DMS 273 treated with DMSO at 0.1 percent for 48 hours (cell line): Measurements from ENCODE around the gene PRR19.
"Not testable (repeated sequence)": the region's sequence is repeated elsewhere in the genome, so short reads cannot be mapped to it uniquely, and the experiment has no call there.

ENCODE experiments used
- DNase-seq: peaks from one replicate; lab custom pipeline; 2025; lab: John Stamatoyannopoulos, UW

PRR19 gene, protein sequence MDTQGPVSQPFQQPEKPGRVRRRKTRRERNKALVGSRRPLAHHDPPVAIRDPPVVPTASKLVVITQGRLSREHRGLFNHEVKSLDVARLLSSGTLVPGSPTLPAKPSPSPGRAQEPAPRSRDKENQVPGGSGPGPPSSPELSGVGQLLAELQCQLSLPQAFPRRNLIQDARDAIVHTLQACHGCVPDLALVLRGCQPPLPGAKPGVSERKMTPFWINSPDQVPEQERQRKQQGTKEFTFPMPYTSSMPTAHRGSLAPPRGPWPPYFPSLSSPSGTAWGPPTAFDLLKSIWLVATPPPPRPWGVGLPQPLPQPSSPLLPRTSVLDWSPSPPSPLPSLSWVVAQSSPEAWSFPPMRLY

DNA sequence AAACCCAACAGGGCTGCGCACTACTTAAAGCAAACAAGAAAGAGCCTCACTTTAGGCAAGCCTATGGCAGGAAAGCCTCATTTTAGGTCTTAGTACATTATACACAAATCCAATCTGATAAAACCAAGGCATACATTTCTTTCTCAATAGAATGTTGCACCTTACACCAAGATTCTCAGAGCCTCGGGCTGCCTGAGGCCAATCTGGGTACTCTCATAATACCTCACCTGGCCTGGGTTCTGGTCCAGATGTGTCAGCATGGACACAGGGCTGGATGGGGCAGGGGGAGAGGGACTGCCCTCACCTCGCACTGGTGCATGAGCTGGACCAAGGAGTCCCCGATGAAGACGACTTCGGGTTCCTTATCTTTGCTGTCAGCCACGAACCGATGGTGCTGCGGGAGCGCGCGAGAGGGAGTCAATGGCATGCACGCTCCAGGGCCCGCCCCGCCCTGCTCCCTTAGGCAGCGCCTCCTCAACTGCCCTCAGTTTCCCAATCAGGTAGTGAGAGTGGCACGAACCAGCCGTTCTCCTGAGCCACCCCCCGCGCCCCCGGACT, at the start of gene PRR19:
PRR19 (plus strand) TSS at position 487 of the 558 bp plus-strand sequence. CDS start 7,453 bp downstream, outside the sequence.
- DNase-seq, result no peak

DNA sequence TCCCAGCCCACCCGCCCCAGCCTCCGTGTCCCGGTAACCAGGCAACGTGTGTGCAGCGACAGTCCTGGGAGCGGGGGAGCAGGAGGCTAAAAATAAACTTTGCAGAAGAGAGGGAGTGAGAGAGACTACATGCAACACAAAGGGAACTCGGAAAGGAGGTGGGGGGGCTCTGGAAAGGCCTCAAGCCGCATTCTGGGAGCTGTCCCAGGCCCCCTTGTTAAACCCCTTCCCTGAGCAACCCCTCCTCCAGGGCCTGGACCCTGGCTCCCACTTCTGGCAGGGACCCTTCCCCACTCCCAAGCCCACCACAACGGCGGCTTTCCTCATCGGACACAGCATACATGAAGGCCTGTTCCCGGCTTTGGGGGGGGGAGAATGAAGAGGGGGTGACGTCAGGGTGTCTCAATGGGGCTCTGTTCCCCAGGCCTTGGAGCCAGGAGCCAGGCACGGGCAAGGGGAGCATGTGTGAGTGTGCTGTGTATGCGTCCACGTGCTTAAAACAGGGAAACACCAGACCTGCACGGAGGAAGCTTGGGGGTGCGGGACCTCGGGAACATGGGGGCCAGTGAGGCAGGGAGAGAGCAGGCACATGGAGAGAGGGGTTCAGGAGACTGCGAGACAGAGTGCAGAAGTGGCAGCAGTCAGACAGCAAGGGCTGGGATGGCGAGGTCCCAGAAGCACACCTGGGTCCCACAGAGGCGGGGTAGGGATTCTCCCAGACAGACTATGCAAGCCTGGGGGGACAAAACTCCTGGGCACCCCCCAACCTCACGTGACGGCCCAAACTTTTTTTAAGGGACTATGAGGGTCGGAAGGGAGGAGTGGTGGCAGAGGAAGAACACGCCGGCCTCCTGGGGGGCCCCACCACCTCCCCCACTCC, 49.3 kb upstream of the PRR19 start:
- DNase-seq, result no peak

DNA sequence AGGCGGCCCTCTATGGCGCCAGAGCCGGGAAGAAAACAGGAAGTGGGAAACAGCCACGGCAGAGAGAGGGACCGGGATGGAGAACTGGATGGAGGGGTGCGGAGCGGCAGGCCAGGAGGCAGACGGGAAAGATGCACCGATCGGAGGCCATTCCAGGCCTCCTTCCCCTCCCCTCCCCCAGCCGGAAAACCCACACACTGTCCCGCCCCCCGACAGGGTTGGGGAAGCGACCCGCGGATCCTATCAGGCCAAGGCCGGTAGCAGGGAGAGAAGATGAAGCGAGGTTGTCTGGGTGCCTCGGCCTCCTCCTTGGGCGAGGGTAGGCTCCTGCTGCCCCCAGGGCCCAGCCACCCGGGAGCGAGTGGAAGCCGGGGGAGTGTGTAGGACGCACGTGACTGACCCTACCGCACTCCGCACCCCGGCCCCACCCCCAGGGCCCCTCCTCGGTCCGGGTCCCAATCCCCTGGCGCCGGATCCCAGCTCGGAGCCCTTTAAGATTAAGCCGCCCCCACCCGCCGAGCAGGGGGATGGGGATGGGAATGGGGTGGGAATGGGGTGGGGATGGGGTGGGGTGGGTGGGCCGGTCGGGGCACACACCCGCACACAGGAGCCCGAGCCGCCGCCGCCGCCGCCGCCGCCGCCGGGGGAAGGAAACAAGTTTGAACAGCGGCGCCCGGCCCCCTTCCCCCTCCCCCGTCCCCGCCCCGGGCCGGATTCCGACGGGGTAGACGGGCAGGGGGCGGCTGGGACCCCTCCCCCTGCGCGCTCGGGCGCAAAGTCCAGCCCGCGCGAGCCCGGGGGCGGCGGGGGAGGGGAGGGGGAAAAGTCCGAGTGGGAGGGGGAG, 48.5 kb upstream of the PRR19 start:
- DNase-seq, result no peak

DNA sequence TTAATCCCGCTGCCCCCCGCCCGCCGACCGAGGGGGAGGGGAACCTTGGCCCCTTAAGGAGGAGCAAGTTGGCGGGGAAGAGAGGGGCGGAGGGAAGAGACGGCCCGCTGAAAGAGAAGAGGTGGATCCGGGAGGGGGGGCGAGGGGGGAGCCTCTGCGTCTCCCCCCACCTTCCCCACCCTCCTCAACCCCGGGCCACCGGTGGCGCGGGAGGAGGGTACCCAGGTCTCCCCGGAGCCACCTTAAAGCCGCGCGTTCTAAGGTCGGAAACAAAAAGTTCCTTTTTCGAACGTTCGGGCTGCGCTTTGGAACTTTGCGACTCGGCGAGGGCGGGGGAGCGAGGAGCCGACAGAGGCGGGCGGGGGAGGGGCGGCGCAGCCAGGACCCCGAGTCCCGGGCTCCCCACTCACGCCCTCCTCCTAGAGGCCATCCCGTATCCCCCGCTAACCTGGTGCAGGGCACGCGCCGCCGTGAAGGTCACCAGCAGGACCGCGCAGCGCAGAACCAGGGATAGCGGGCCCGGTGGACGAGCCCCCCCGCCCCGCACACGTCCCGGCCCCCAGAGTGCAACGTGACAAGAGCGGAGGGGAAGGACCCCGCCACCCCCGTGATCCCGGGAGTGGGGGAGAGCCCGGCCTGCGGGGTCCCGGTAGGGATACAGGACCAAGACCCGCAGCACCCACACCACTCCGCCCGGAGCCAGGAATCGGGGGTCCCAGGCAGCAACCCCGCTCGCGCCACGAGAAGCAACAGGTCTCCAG, 47.7 kb upstream of the PRR19 start:
- DNase-seq, result no peak

DNA sequence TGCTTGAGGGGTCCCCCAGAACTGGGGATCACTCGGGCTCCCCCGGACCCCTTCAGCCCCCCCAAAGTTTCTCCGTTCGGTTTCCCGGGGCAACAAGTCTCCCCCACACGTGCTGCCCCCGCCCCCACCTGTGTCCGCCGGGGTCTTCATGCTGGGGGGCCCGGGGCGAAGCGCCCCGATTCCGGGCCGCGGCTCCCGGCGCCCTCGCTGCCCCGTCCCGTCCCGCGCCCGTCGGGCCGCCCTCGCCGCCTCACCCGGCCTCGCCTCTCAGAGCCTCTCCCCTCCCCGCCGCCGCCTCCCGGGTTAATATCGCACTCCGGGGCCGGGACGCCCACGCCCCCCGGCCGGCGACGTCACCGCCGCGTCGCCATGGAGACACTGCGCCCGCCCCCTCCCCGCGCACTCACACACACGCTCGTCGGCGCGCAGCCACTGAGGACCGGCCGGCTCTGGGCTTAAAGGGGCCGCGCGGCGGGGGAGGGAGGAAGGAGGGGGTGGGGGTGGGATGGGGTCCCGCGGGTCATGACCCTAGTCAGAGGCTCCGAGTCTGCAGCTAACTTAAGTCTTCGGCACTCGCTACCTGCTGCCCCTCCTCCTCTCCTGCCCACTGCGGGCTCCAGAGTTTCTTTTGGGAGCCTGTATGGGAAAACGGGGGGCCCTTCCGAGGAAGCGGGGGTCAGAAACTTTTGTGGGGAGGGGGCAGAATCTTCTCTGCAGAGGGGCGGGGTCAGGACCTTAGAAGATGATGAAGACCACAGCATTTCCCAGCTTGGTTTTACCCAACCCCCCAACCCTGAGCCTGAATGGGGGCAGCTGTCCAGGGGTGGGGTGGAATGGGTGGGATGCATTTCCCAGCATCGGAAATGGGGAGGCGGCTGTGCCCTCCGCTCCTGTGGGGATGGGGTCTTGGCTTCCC, 46.8 kb upstream of the PRR19 start, which contains the start of gene ERF:
ERF (minus strand) TSS at position 279 of the 916 bp plus-strand sequence; CDS start at position 150, 129 bp downstream.
- peak; percentile 62 for DNase-seq

DNA sequence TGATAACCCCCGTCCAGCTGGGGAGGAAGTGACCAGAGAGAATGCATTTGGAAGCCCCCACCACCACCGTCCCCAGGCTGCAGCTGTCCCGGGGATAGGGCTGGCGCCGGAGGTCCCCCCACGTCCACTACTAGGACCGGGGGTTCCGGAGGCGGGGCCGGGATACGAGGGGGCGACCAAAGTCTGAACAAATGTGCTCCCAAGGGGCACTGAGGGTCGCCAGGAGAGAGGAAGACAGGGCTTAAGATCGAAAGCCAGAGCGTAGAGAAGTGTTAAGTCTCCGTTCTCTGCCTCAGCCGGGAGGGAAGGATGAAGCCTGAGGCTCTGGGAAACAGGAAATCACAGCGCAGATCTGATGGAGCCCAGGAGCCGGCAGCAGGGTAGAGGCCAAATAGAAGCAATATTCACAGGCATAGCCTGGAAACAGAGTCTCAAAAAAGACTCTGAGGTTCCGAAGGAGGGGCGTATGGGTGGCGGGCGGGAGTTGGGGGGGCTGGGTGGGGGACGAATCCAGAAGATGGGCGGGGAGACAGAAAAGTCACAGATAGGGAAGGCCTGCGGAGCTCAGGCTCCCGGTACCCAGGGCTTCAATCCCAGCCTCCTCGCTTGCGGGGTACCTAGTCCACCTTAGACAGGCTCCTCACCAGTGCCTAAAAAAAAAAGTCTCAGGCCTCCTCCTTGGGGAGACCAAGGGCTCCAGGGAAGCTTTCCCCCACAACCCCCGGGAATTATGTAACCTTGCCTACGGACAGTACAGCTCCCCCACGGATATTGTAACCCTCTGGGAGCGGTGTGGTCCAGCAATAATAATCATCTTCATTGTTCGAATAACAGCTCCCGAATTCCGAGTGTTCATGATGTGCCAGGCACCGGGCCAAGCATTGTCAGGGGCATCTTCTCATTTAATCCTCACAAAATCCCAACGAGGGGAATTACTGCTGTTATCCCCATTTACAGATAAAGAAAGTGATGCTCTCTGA, 45.9 kb upstream of the PRR19 start:
- no peak for DNase-seq

DNA sequence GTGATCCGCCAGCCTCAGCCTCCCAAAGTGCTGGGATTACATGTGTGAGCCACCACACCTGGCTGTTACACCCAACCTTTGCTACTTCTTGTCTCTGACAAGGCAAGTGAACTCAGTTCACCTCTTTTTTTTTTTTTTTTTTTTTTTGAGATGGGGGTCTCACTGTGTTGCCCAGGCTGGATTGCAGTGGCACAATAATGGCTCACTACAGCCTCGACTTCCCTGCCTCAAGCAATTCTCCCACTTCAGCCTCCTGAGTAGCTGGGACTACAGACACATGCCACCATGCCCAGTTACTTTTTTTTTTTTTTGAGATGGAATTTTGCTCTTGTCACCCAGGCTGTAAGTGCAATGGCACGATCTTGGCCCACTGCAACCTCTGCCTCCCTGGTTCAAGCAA, 44.1 kb upstream of the PRR19 start:
- not testable (repeated sequence) for DNase-seq

DNA sequence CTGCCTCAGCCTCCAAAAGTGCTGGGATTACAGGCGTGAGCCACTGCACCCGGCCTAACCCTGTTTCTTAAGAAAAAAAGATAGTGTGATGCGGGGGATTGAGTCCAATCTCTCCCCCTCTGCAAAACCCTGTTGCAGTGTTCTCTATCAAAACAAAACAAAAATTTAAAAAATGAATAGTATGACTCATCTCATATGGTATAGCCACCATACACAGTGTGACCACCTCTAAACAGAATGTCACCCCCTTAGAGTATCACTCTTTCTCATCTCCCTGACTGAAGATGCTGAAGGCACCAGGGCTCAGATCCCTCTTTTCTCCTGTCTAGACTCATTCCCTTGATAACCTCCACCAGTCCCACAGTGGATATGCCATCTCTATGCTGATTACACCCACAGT, 40.2 kb upstream of the PRR19 start:
- DNase-seq, result no peak

DNA sequence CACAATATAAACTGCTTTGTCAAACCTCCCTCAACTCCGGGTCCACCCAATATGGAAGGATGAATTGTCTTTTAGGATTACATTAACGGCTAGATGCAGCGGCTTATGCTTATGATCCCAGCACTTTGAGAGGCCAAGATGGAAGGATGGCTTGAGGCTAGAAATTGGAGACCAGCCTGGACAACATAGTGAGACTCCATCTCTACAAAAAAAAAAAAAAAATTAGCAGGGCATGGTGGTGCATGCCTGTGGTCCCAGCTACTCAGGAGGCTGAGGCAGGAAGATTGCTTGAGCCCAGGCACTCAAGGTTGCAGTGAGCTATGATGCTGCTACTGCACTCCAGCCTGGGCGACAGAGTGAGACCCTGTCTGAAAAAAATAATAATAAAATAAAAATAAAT, 35.8 kb upstream of the PRR19 start:
- DNase-seq, result not testable (repeated sequence)

DNA sequence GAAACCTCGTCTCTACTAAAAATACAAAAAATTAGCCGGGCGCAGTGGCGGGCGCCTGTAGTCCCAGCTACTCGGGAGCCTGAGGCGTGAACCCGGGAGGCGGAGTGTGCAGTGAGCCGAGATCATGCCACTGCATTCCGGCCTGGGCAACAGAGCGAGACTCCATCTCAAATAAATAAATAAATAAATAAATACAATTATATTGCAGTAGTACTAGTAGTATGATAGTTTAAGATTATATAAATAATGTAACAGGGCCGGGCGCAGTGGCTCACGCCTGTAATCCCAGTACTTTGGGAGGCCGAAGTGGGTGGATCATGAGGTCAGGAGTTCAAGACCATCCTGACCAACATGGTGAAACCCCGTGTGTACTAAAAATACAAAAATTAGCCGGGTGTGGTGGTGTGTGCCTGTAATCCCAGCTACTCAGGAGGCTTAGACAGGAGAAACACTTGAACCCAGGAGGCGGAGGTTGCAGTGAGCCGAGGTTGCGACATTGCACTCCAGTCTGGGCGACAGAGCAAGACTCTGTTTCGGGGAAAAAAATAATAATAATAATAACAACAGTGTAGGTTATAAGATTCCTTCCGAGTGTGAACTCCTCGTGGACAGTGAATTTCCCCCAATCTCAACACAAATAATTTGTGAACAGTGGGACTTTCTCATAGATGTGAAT, 34.9 kb upstream of the PRR19 start:
- DNase-seq, result not testable (repeated sequence)

DNA sequence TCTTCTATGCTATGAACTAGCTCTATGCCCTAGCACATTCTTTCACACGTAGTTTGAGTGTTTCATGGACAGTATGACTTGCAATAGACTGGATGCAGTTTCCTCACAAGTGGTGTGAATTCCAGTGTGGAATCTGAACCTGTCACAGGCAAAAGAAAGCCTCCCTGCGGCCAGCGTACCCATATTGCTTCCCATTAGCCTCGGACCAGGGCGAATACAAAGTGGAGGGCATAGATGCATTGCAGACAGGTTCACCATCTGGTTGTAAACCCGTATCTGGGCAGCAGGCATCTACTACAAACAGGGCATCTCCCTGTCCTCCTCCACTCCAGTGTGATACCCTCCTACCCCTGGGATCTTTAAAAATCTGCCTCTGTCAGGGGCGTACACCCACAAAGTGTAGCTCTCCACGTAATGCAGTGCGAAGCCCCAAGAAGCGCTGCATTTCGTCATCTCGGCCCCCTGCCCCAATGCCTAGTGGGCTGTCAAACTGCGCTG, 34.2 kb upstream of the PRR19 start:
- DNase-seq, result no peak

DNA sequence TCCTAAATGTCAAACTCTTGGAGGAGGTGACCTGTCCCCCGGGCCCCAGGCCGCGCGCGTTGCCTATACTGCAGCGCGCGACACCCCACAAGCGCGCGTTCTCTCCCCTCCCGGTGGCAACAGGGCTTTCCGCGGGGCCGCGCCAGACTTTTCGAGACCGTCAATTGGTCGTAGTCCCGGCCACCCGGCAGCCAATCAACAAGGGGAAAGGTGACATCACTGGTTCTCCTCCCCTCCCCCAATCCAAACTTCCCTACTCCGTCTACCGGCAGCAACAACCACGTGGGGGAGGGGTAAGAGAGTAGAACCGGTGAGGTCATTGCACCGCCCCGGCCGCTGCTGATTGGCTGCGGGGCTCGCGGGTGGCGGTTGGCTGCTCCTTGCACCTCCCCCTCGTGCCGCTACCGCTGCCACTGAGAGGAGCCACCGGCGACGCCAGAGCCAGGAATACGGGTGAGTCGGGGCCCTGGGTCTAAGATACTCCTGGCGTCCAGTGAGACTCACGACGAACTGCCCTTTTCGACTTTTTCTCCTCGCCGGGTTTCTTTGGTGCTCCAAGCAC, 33.7 kb upstream of the PRR19 start:
- DNase-seq, result peak; percentile 98

DNA sequence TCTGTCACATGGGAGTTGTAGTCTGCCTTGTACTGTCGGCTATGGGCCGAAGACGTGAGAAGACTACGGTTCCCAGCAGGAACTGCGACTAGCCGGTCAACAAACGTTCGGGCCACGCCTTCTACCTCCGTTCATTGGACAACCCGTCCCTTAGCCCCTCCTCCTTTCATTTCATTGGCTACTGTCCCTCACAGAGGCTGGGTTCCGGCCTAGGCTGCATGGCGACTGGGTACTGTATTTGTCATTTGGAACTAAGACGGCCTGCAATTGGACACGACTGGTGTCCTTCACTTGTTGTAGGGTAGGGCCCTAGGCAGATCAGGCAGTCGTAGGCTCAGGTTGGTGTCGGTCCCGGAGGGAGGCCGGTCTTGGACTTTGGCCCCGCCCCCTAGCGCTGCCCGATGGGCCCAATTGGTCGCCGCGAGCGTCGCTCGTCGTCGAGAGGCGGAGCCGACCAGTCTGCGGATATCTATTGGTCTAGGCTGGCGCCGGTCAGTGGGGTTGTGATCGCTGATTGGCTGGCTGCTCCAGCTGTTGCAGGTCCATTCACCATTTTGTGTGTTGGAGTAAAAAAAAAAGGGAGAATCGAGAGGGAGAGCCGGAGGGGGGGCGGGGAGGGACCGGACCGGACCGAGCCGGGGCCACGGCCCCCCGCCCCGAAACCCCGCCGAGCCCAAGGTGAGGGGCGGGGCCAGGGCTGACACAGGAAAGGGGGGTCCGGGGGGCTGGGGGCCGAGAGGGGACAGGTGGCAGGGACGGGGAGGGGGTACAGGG, 33.0 kb upstream of the PRR19 start, which contains the start of gene CIC:
CIC (plus strand) TSS at position 549 of the 774 bp plus-strand sequence. CDS start 2,532 bp downstream, outside the sequence.
- peak; percentile 100 for DNase-seq

DNA sequence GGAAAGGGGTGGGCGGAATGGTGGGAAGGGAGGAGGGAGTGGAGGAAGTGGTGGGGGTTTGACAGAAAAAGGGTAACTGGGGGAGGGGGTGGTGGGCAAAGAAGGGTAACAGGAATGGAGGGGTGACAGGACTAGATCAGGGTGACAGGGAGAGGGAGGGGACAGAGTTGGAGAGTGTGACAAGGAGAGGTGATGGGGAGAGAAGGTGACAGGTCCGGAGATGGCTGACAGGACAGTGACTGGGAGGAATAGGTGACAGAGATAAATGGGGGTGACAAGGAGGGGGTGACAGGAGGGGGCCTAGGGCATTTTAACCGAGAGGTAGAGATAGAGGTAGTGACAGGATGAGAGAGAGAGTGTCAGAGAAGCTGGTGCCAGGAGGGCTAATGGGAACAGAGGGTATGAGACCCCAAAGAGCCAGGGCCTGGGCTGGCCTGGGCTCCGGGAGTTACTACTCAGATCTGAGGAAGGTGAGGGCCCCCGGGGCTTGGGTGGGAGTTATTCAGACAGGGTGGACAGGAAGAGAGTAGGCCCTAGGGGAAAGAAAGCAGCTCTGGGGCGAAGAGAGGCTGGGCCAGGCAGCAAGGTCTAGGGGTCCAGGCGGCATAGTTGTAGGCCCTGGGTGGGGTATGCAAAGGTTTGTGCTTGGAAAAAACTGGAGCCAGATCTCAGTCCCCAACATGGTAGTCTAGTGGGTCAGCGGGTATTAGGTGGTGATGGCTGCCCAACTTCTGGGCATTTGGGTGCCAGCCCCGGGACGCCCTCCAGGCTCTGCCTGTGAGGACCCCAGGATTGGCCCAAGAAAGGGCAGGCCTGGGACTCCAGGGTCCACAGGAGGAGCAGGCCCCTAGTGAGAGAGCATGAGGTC, 32.2 kb upstream of the PRR19 start:
- no peak for DNase-seq

DNA sequence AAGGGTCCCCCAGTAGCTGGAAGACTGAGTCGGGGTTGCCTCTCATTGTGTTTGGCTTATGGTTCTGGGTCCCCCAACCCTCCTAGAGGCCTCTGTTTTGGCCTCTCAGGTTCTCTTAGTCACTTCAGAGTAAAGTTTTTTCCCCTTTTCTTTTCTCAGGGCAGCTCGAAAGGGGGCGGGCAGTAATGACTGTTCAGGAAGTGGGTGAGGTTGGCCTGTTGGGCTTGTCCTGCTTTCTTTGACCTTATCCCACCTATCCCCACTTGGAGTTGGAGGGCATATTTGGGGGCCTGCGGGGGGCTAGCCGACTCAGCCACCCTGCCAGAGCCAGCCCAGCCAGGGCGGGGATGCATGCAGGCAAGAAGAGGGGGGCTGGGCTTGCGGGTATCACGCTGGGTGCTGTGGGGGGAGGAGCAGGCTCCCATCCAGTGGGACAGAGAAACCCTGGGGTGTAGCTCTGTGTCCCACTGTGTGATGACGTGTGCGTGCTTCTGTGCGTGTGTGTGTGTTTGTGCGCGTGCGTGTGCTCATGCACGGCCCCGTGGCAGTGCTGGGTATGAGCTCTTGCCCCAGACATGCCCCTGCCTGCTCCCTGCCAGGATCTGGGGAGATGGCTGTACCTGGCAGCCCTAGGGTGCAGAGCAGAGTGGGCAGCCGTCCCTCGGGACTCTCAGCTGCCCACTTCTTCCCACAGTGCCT, 31.4 kb upstream of the PRR19 start:
- no peak for DNase-seq
